IPS-NIHi11 (cell line): ENCODE results near the gene MYOG.

Source experiments
- DNase-seq: peaks from one replicate; pipeline ENCODE4 v3.0.0; 2012; ENCODE audit warnings: mixed read lengths, low spot score

Gene MYOG

GRCh38 chr1:203085528-203086406, at the start of gene MYOG:
Gene MYOG (minus strand): TSS chr1:203086012. CDS start chr1:203085961, 51 bp downstream.
- no peak for DNase-seq

- DNase-seq, result no peak
These were observed 48.3 kb upstream of the MYOG start for GRCh38 chr1:203133970-203134725.

- DNase-seq, result no peak
These were observed 45.9 kb upstream of the MYOG start for GRCh38 chr1:203131548-203132200.

GRCh38 chr1:203130358-203130985, 44.7 kb upstream of the MYOG start:
- DNase-seq, result no peak

GRCh38 chr1:203129501-203130231, 43.9 kb upstream of the MYOG start:
- no peak for DNase-seq

GRCh38 chr1:203128716-203129500, 43.1 kb upstream of the MYOG start:
- no peak for DNase-seq

- DNase-seq, result no peak
These were observed 42.6 kb upstream of the MYOG start for GRCh38 chr1:203128431-203128715.

GRCh38 chr1:203127666-203128430, 42.0 kb upstream of the MYOG start, which contains the start of gene ADORA1:
Gene ADORA1 (plus strand): TSS chr1:203127726. CDS start chr1:203128842, 1,116 bp downstream.
- DNase-seq, result peak; percentile 81

GRCh38 chr1:203126866-203127665, 41.3 kb upstream of the MYOG start:
- no peak for DNase-seq

GRCh38 chr1:203126151-203126865, 40.5 kb upstream of the MYOG start:
- DNase-seq, result peak; percentile 76

- DNase-seq, result no peak
These were observed 38.9 kb upstream of the MYOG start for GRCh38 chr1:203124546-203125317.

- DNase-seq, result no peak
These were observed 38.2 kb upstream of the MYOG start for GRCh38 chr1:203124011-203124410.

GRCh38 chr1:203122159-203122558, 36.3 kb upstream of the MYOG start:
- no peak for DNase-seq

- no peak for DNase-seq
These were observed 35.6 kb upstream of the MYOG start for GRCh38 chr1:203121186-203122015.

- DNase-seq, result no peak
These were observed 34.7 kb upstream of the MYOG start for GRCh38 chr1:203120325-203121153.
